Left lobe of liver (tissue), 2 donors: ENCODE data around the gene TMEM87B. TPM values are rescaled to one million over a fixed set of nuclear protein-coding genes. Genes with fewer than 3 reads are reported as not detected.

Source experiments
- ATAC-seq: fragments of 200-7000 bp; cut with Tn5 transposase; one replicate; pipeline ENCODE4 v1.9.1; 2020; ENCODE audit warnings: mild to moderate bottlenecking, moderate library complexity
- DNase-seq: peaks from one replicate; pipeline ENCODE4 v3.0.0-alpha.2; 2020; ENCODE audit warnings: low spot score
- total RNA-seq: library from RNA; stranded (reverse); gene quantifications from one replicate; pipeline ENCODE4 v1.2.1, GENCODE V29; 2021
- donor health status: DM: no; HTN: no; CAD: no; lungs with moderate emphysema.
- donor health status: DM: no; HTN: yes; CAD: no.

TMEM87B gene
- total RNA-seq, 1 donor from 2014 or later = 7.5 TPM

DNA sequence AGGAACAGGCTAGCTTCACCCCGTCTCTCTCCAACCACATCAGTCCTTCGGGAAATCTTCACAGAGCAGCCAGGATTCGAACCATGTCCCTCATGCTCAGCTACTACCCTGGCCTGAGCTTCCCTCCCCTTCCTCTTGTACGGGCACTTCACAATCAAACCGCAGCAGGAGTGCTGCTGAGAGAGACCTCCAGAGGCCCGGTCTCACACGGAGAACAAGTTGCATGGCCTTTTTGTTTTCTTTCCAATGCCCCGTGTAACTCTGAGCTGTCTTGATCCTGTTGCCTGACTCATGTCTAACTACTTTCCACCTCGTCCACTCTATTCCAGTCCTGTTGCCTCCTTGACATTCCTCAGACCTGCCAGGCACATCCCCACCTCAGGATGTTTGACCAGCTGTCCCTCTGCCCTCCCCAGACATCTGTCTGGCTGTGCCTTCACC, 108.5 kb downstream of the TMEM87B start:
- ATAC-seq (no peak), DNase-seq (no peak)

DNA sequence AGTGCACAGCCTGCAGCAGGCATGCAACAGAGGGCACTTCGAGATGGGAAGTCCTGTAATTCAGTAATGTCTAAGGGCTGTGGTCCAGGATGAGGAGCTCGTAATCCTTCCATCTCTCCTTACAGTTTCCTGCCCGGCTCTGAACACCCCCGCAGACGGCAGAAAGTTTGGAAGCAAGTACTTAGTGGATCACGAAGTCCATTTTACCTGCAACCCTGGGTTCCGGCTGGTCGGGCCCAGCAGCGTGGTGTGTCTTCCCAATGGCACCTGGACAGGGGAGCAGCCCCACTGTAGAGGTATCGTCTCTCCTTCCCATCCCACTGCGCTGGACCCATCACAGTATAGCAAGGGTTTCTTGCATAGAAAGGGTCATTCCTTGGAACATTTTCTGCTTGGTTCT, 109.8 kb downstream of the TMEM87B start:
- DNase-seq (peak; percentile 34), ATAC-seq (no peak)

DNA sequence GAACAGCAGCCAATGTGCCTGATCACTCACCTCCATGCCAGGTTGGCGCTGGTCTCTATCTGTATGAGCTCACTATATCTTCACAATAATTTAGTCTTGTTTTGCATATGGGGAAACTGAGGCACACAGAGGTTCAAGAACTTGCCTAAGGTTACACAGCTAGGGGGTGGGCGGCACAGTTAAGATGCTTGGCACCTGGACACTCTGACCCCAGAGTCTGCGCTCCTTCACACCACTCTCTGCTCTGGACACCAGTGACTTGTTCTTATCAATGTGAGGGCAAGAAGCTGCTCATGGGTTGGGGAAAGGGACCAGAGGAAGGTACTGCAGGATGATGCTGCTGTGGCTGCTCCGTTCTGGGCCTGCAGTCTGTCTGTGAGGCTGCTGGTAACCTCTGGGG, 110.2 kb downstream of the TMEM87B start:
- ATAC-seq = no peak
- peak; percentile 41 for DNase-seq

- no peak for ATAC-seq
Measured at GRCh38 chr2:112166806-112167499, 111.9 kb downstream of the TMEM87B start.

GRCh38 chr2:112168422-112169124, 113.5 kb downstream of the TMEM87B start:
- DNase-seq (peak; percentile 68), ATAC-seq (peak; percentile 73)

More at GRCh38 chr2:112166806-112167499, 111.9 kb downstream of the TMEM87B start:
- DNase-seq = peak; percentile 30

Other genes starting within 250 kb of the TMEM87B start
- gene ANAPC1, start 171.1 kb upstream of the TMEM87B start, total RNA-seq = 13.5 TPM
- 14.3 TPM for gene MERTK, start 156.7 kb upstream of the TMEM87B start, total RNA-seq
- 5.1 TPM for gene FBLN7, start 83.1 kb downstream of the TMEM87B start, total RNA-seq
- 5.3 TPM for gene ZC3H8, start 199.8 kb downstream of the TMEM87B start, total RNA-seq
- gene ZC3H6, start 220.3 kb downstream of the TMEM87B start, total RNA-seq = 3.7 TPM